Measurements from ENCODE around the gene LIN28A.
"Not testable (repeated sequence)": the region's sequence is repeated elsewhere in the genome, so short reads cannot be mapped to it uniquely, and the experiment has no call there.

LIN28A gene

GRCh38 chr1:26373281-26373680, 37.3 kb upstream of the LIN28A start:
- H3K9me3 ChIP-seq (replicated peaks; ENCODE audit: insufficient read depth, low read length): no peaks in the 10 kb centered on the region
- H3K36me3 ChIP-seq (replicated peaks; ENCODE audit: insufficient read depth, low read length): no peaks in the 10 kb centered on the region
- 0 out of 2 replicates have a peak, but pooled peaks cover 6% of the 10 kb centered on the region for H3K27me3 ChIP-seq (replicated peaks; ENCODE audit: insufficient read depth, low read length)
- peaks cover 2% of the 10 kb centered on the region for H3K4me1 ChIP-seq (ENCODE audit: low read length)
- H3F3A ChIP-seq (ENCODE audit: insufficient read depth, low read length): no peaks in the 10 kb centered on the region
- no peak overlapping the region for H3K4me3 ChIP-seq (ENCODE audit: low read length)
- H3K79me2 ChIP-seq (ENCODE audit: low read length): no peaks in the 10 kb centered on the region
- H3K9ac ChIP-seq (ENCODE audit: low read length): no peak overlapping the region
- TF ChIP-seq EZH2 (optimal IDR thresholded peaks at IDR 0.05; ENCODE audit: low read depth, low read length) (no peak), EZH2phosphoT487 (IDR thresholded peaks at IDR 0.05; ENCODE audit: low read length) (no peak), CTCF (IDR thresholded peaks at IDR 0.05; ENCODE audit: low read length) (no peak)
- no peak overlapping the region for H2AFZ ChIP-seq (ENCODE audit: low read length)
- H3K4me2 ChIP-seq (ENCODE audit: low read depth, low read length): no peak overlapping the region
- DNase-seq: no peak
- no peak overlapping the region for H3K27ac ChIP-seq (ENCODE audit: low read length)
- H3K9me2 ChIP-seq (replicated peaks; ENCODE audit: insufficient read depth, low read length): no peaks in the 10 kb centered on the region
- H4K20me1 ChIP-seq (ENCODE audit: insufficient read depth, low read length): no peaks in the 10 kb centered on the region

- Histone ChIP-seq H3F3A (ENCODE audit: insufficient read depth, low read length) (no peaks in the 10 kb centered on the region), H3K79me2 (ENCODE audit: low read length) (no peaks in the 10 kb centered on the region), H3K4me1 (ENCODE audit: low read length) (peaks cover 7% of the 10 kb centered on the region), H3K9me3 (replicated peaks; ENCODE audit: insufficient read depth, low read length) (no peaks in the 10 kb centered on the region), H3K4me3 (ENCODE audit: low read length) (no peak overlapping the region), H4K20me1 (ENCODE audit: insufficient read depth, low read length) (no peaks in the 10 kb centered on the region), H3K4me2 (ENCODE audit: low read depth, low read length) (no peak overlapping the region), H3K27me3 (replicated peaks; ENCODE audit: insufficient read depth, low read length) (0 out of 2 replicates have a peak, but pooled peaks cover 6% of the 10 kb centered on the region), H3K9me2 (replicated peaks; ENCODE audit: insufficient read depth, low read length) (no peaks in the 10 kb centered on the region), H3K36me3 (replicated peaks; ENCODE audit: insufficient read depth, low read length) (no peaks in the 10 kb centered on the region), H2AFZ (ENCODE audit: low read length) (no peak overlapping the region), H3K9ac (ENCODE audit: low read length) (no peak overlapping the region), H3K27ac (ENCODE audit: low read length) (no peak overlapping the region)
- no peak for DNase-seq
- TF ChIP-seq CTCF (IDR thresholded peaks at IDR 0.05; ENCODE audit: low read length) (no peak), EZH2 (optimal IDR thresholded peaks at IDR 0.05; ENCODE audit: low read depth, low read length) (no peak), EZH2phosphoT487 (IDR thresholded peaks at IDR 0.05; ENCODE audit: low read length) (no peak)
Observed at GRCh38 chr1:26373789-26374188, 36.8 kb upstream of the LIN28A start.

GRCh38 chr1:26374361-26374760, 36.3 kb upstream of the LIN28A start:
- H3K4me3 ChIP-seq (ENCODE audit: low read length); H3K4me1 ChIP-seq (ENCODE audit: low read length); DNase-seq; H3K9ac ChIP-seq (ENCODE audit: low read length); H3K9me3 ChIP-seq (replicated peaks; ENCODE audit: insufficient read depth, low read length); H3F3A ChIP-seq (ENCODE audit: insufficient read depth, low read length); H3K4me2 ChIP-seq (ENCODE audit: low read depth, low read length); H3K79me2 ChIP-seq (ENCODE audit: low read length); H3K9me2 ChIP-seq (replicated peaks; ENCODE audit: insufficient read depth, low read length); H2AFZ ChIP-seq (ENCODE audit: low read length); H3K36me3 ChIP-seq (replicated peaks; ENCODE audit: insufficient read depth, low read length); H3K27me3 ChIP-seq (replicated peaks; ENCODE audit: insufficient read depth, low read length); H4K20me1 ChIP-seq (ENCODE audit: insufficient read depth, low read length); H3K27ac ChIP-seq (ENCODE audit: low read length): not testable (repeated sequence)

- H3K36me3 ChIP-seq (replicated peaks; ENCODE audit: insufficient read depth, low read length): no peaks in the 10 kb centered on the region
- no peaks in the 10 kb centered on the region for H3F3A ChIP-seq (ENCODE audit: insufficient read depth, low read length)
- H3K4me3 ChIP-seq (ENCODE audit: low read length): no peak overlapping the region
- H4K20me1 ChIP-seq (ENCODE audit: insufficient read depth, low read length): no peaks in the 10 kb centered on the region
- peak overlapping the region; percentile 25; the same call in 1 of the 2 replicates for H2AFZ ChIP-seq (ENCODE audit: low read length)
- no peaks in the 10 kb centered on the region for H3K9me2 ChIP-seq (replicated peaks; ENCODE audit: insufficient read depth, low read length)
- H3K4me2 ChIP-seq (ENCODE audit: low read depth, low read length): no peak overlapping the region
- peaks cover 8% of the 10 kb centered on the region for H3K4me1 ChIP-seq (ENCODE audit: low read length)
- no peaks in the 10 kb centered on the region for H3K79me2 ChIP-seq (ENCODE audit: low read length)
- DNase-seq: no peak
- no peak overlapping the region for H3K27ac ChIP-seq (ENCODE audit: low read length)
- 0 out of 2 replicates have a peak, but pooled peaks cover 6% of the 10 kb centered on the region for H3K27me3 ChIP-seq (replicated peaks; ENCODE audit: insufficient read depth, low read length)
- TF ChIP-seq EZH2phosphoT487 (IDR thresholded peaks at IDR 0.05; ENCODE audit: low read length) (no peak), CTCF (IDR thresholded peaks at IDR 0.05; ENCODE audit: low read length) (no peak), EZH2 (optimal IDR thresholded peaks at IDR 0.05; ENCODE audit: low read depth, low read length) (no peak)
- H3K9me3 ChIP-seq (replicated peaks; ENCODE audit: insufficient read depth, low read length): no peaks in the 10 kb centered on the region
- no peak overlapping the region for H3K9ac ChIP-seq (ENCODE audit: low read length)
Observed at GRCh38 chr1:26375081-26375480, 35.5 kb upstream of the LIN28A start.

All from MM.1S (cell line).